MCF 10A (cell line): ENCODE measurements around the gene L1TD1. TPM values are rescaled to one million over a fixed set of nuclear protein-coding genes. Genes with fewer than 3 reads are reported as not detected.
"Not testable (repeated sequence)": the region's sequence is repeated elsewhere in the genome, so short reads cannot be mapped to it uniquely, and the experiment has no call there.

Experiments
- BruUV-seq: library from RNA; stranded (reverse); fragments of 400-500 nt; replicated peaks from 2 replicates; lab custom pipeline; 2021; lab: Mats Ljungman, UMichigan
- CTCF ChIA-PET: fragments of 300-600 bp; sonication (Branson Sonifier 250); formaldehyde crosslinking; extraction: SDS; loops from one replicate; lab custom pipeline; 2021; ENCODE audit warnings: antibody characterized with exemption, inconsistent platforms; lab: Yijun Ruan, JAX
- POLR2A ChIA-PET: fragments of 300-600, 350-650 bp; sonication (Branson Sonifier 250); formaldehyde crosslinking; extraction: SDS; loops from one replicate; lab custom pipeline; 2020; ENCODE audit warnings: antibody characterized with exemption, inconsistent platforms; lab: Yijun Ruan, JAX
- DNase-seq: peaks from one replicate; pipeline ENCODE4 v3.0.0-alpha.2; 2018; ENCODE audit not compliant: unreplicated experiment
- H3K27ac Mint-ChIP-seq: one replicate; pipeline ENCODE4 v1.8.0; 2022; ENCODE audit warnings: mild to moderate bottlenecking, low read depth, mixed read lengths; ENCODE audit not compliant: unreplicated experiment
- H3K27me3 Mint-ChIP-seq: one replicate; pipeline ENCODE4 v1.8.0; 2022; ENCODE audit warnings: mixed read lengths; ENCODE audit not compliant: insufficient read depth, unreplicated experiment
- H3K36me3 Mint-ChIP-seq: one replicate; pipeline ENCODE4 v1.8.0; 2022; ENCODE audit warnings: mild to moderate bottlenecking, moderate library complexity, mixed read lengths; ENCODE audit not compliant: insufficient read depth, unreplicated experiment
- H3K4me1 Mint-ChIP-seq: one replicate; pipeline ENCODE4 v1.8.0; 2022; ENCODE audit warnings: mixed read lengths; ENCODE audit not compliant: insufficient read depth, unreplicated experiment
- H3K4me3 Mint-ChIP-seq: one replicate; pipeline ENCODE4 v1.8.0; 2022; ENCODE audit warnings: mild to moderate bottlenecking, moderate library complexity, mixed read lengths; ENCODE audit not compliant: unreplicated experiment
- H3K9me3 Mint-ChIP-seq: one replicate; pipeline ENCODE4 v1.8.0; 2022; ENCODE audit warnings: mixed read lengths; ENCODE audit not compliant: unreplicated experiment
- intact Hi-C: fragments of 100-400 bp; cut with micrococcal nuclease; formaldehyde crosslinking; loops from 2 replicates; pipeline ENCODE4 v1.14.1; 2022
- total RNA-seq: library from RNA; stranded (reverse); gene quantifications from 2 replicates; pipeline ENCODE4 v1.2.3, GENCODE V29; 2022
- TF ChIP-seq, protein P1 (sequence below): fragments of 200-600 bp; IDR thresholded peaks from one replicate; pipeline ENCODE4 v1.8.0; 2022; ENCODE audit warnings: antibody characterized with exemption, mild to moderate bottlenecking; ENCODE audit not compliant: unreplicated experiment

Gene L1TD1
- total RNA-seq, 1 experiment from 2014 or later, result not detected

- no TSS peak for BruUV-seq
- Mint-ChIP-seq H3K36me3 (peaks cover 6% of the 10 kb centered on the region), H3K9me3 (no peaks in the 10 kb centered on the region), H3K4me1 (no peaks in the 10 kb centered on the region), H3K4me3 (no peak overlapping the region), H3K27me3 (no peaks in the 10 kb centered on the region), H3K27ac (no peak overlapping the region)
- intact Hi-C loops, result loop anchor here (1.0 kb wide), 3 partner anchors 35 to 571 kb away; no protein-coding TSS in a partner anchor
- peak; percentile 72 for DNase-seq
- CTCF ChIA-PET, result interaction anchor here (0.6 to 8.5 kb wide), 62 partner anchors 9 to 1178 kb away, joined by 3 to 241 read pairs (median 4); no protein-coding TSS in a partner anchor
- POLR2A ChIA-PET, result interaction anchor here (0.9 kb wide), 1 partner anchor 232 kb away, joined by 5 read pairs; no protein-coding TSS in a partner anchor
- TF ChIP-seq, protein P1, sequence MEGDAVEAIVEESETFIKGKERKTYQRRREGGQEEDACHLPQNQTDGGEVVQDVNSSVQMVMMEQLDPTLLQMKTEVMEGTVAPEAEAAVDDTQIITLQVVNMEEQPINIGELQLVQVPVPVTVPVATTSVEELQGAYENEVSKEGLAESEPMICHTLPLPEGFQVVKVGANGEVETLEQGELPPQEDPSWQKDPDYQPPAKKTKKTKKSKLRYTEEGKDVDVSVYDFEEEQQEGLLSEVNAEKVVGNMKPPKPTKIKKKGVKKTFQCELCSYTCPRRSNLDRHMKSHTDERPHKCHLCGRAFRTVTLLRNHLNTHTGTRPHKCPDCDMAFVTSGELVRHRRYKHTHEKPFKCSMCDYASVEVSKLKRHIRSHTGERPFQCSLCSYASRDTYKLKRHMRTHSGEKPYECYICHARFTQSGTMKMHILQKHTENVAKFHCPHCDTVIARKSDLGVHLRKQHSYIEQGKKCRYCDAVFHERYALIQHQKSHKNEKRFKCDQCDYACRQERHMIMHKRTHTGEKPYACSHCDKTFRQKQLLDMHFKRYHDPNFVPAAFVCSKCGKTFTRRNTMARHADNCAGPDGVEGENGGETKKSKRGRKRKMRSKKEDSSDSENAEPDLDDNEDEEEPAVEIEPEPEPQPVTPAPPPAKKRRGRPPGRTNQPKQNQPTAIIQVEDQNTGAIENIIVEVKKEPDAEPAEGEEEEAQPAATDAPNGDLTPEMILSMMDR, result peak; percentile 70
Measured at GRCh38 chr1:62175568-62176179, 19.0 kb upstream of the L1TD1 start.

DNA sequence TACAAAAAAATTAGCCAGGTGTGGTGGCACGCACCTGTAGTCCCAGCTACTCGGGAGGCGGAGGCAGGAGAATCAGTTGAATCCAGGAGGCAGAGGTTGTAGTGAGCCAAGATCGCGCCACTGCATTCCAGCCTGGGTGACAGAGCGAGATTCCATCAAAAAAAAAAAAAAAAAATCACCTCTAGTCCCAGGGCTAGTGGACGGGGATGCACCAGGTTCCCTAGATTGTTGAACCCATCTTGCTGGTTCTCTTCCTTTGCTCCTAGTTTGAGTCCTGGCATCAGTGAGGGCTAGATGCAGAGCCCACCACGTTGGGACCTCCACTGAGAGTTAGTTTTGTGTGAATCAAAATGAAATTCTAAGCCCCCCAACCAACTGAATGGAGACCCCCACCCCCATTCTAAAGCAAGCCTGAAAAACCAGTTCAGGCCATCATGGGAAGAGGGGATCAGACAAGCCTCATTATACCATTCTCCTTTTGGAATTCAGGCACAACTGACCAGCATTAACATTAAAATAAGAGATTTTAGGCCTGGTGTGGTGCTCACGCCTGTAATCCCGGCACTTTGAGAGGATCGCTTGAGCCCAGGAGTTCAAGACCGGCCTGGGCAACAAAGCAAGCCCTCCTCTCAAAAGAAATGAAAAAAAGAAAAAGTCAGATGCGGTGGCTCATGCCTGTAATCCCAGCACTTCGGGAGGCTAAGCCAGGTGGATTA lies 17.9 kb upstream of the L1TD1 start:
- POLR2A ChIA-PET, result no interaction called here
- TF ChIP-seq, protein P1, result no peak
- H3K27me3 Mint-ChIP-seq, result no peaks in the 10 kb centered on the region
- intact Hi-C loops, result no loop called here
- CTCF ChIA-PET, result interaction anchor here (0.6 to 8.5 kb wide), 22 partner anchors 8 to 1179 kb away, joined by 3 to 241 read pairs (median 7); no protein-coding TSS in a partner anchor
- no TSS peak for BruUV-seq
- no peak overlapping the region for H3K4me3 Mint-ChIP-seq
- peaks cover 6% of the 10 kb centered on the region for H3K36me3 Mint-ChIP-seq
- no peak overlapping the region for H3K27ac Mint-ChIP-seq
- DNase-seq, result no peak
- no peaks in the 10 kb centered on the region for H3K4me1 Mint-ChIP-seq
- H3K9me3 Mint-ChIP-seq, result no peaks in the 10 kb centered on the region

GRCh38 chr1:62177621-62178020 lies 17.0 kb upstream of the L1TD1 start:
- H3K27me3 Mint-ChIP-seq, result no peaks in the 10 kb centered on the region
- no peaks in the 10 kb centered on the region for H3K36me3 Mint-ChIP-seq
- BruUV-seq, result no TSS peak
- H3K4me1 Mint-ChIP-seq, result no peaks in the 10 kb centered on the region
- H3K27ac Mint-ChIP-seq, result no peak overlapping the region
- CTCF ChIA-PET, result no interaction called here
- DNase-seq, result no peak
- intact Hi-C loops, result no loop called here
- no peak overlapping the region for H3K4me3 Mint-ChIP-seq
- POLR2A ChIA-PET, result no interaction called here
- TF ChIP-seq, protein P1, result no peak
- no peaks in the 10 kb centered on the region for H3K9me3 Mint-ChIP-seq

DNA sequence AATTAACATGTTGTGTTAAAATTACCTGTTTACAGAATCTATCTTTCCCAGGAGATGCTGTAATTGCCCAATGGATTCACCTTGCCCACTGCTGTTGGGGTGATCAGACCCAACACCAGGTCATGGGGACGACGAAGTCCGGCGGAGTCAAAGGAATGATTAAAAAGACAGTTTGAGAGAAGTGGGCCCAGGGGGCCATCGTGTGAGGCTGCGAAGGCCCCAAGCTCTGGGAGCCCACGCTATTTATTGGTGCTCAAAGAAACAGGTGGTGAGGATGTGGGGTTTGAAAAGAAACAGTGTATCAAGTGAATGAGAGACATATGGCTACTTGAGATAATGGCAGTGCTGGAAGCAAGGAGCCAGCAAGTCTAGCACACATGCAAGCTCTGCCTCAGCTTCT lies 16.3 kb upstream of the L1TD1 start:
- Mint-ChIP-seq H3K27me3 (no peaks in the 10 kb centered on the region), H3K9me3 (no peaks in the 10 kb centered on the region), H3K4me3 (no peak overlapping the region), H3K4me1 (no peaks in the 10 kb centered on the region), H3K27ac (no peak overlapping the region), H3K36me3 (no peaks in the 10 kb centered on the region)
- no TSS peak for BruUV-seq
- POLR2A ChIA-PET, result interaction anchor here (0.7 kb wide), 1 partner anchor 59 kb away, joined by 3 read pairs; no protein-coding TSS in a partner anchor
- no peak for DNase-seq
- intact Hi-C loops, result no loop called here
- CTCF ChIA-PET, result interaction anchor here (2.2 kb wide), 1 partner anchor 229 kb away, joined by 10 read pairs; no protein-coding TSS in a partner anchor
- TF ChIP-seq, protein P1, result no peak

- CTCF ChIA-PET, result interaction anchor here (0.6 to 2.2 kb wide), 6 partner anchors 9 to 271 kb away, joined by 3 to 10 read pairs (median 4); no protein-coding TSS in a partner anchor
- H3K27me3 Mint-ChIP-seq, BruUV-seq, H3K36me3 Mint-ChIP-seq, POLR2A ChIA-PET, H3K27ac Mint-ChIP-seq, DNase-seq, intact Hi-C loops, H3K4me1 Mint-ChIP-seq, H3K4me3 Mint-ChIP-seq, H3K9me3 Mint-ChIP-seq: not testable (repeated sequence)
Measured at GRCh38 chr1:62180054-62180453, 14.6 kb upstream of the L1TD1 start.
